ENCODE data around the gene GSTM2. TPM values are rescaled to one million over a fixed set of nuclear protein-coding genes. Genes with fewer than 3 reads are reported as not detected.
"Not testable (repeated sequence)": the region's sequence is repeated elsewhere in the genome, so short reads cannot be mapped to it uniquely, and the experiment has no call there.

Gene GSTM2
- total RNA-seq, 1 experiment from 2014 or later: 19.3 TPM

- peak; percentile 33 to 45 for DNase-seq (ENCODE audit: low read depth in 1 of 2, low spot score in 2 of 2)
- H3K9me3 ChIP-seq (replicated peaks): no peaks in the 10 kb centered on the region
- H3K27me3 ChIP-seq (replicated peaks): no peaks in the 10 kb centered on the region
- H3K36me3 ChIP-seq: no peaks in the 10 kb centered on the region
- no peak overlapping the region for H3K27ac ChIP-seq
- H3K4me1 ChIP-seq (replicated peaks): peaks cover 9% of the 10 kb centered on the region
- H3K4me3 ChIP-seq: peak overlapping the region; percentile 25
These were observed 18.4 kb upstream of the GSTM2 start for GRCh38 chr1:109649491-109649914.

GRCh38 chr1:109650609-109651008 is 17.2 kb upstream of the GSTM2 start:
- no peak for DNase-seq (ENCODE audit: low read depth in 1 of 2, low spot score in 2 of 2)
- Histone ChIP-seq H3K9me3 (replicated peaks) (no peaks in the 10 kb centered on the region), H3K27ac (no peak overlapping the region), H3K27me3 (replicated peaks) (no peaks in the 10 kb centered on the region), H3K36me3 (no peaks in the 10 kb centered on the region), H3K4me1 (replicated peaks) (peaks cover 11% of the 10 kb centered on the region), H3K4me3 (no peak overlapping the region)

- no peak for DNase-seq (ENCODE audit: low read depth in 1 of 2, low spot score in 2 of 2)
- Histone ChIP-seq H3K36me3 (no peaks in the 10 kb centered on the region), H3K4me1 (replicated peaks) (peaks cover 19% of the 10 kb centered on the region), H3K27me3 (replicated peaks) (no peaks in the 10 kb centered on the region), H3K27ac (no peak overlapping the region), H3K9me3 (replicated peaks) (no peaks in the 10 kb centered on the region), H3K4me3 (no peak overlapping the region)
These were observed 15.5 kb upstream of the GSTM2 start for GRCh38 chr1:109652402-109652801.

GRCh38 chr1:109653306-109653705 is 14.6 kb upstream of the GSTM2 start:
- Histone ChIP-seq H3K27ac (no peak overlapping the region), H3K4me3 (no peak overlapping the region), H3K27me3 (replicated peaks) (no peaks in the 10 kb centered on the region), H3K36me3 (no peaks in the 10 kb centered on the region; the same call in 1 of the 2 replicates), H3K4me1 (replicated peaks) (peaks cover 19% of the 10 kb centered on the region), H3K9me3 (replicated peaks) (no peaks in the 10 kb centered on the region)
- no peak for DNase-seq (ENCODE audit: low read depth in 1 of 2, low spot score in 2 of 2)

GRCh38 chr1:109654519-109654918 is 13.3 kb upstream of the GSTM2 start:
- H3K27ac ChIP-seq: no peak overlapping the region
- H3K36me3 ChIP-seq: no peaks in the 10 kb centered on the region; the same call in 1 of the 2 replicates
- no peaks in the 10 kb centered on the region for H3K9me3 ChIP-seq (replicated peaks)
- DNase-seq (ENCODE audit: low read depth in 1 of 2, low spot score in 2 of 2): no peak
- H3K4me1 ChIP-seq (replicated peaks): peaks cover 19% of the 10 kb centered on the region
- no peak overlapping the region for H3K4me3 ChIP-seq
- no peaks in the 10 kb centered on the region for H3K27me3 ChIP-seq (replicated peaks)

GRCh38 chr1:109655615-109656519 is 12.0 kb upstream of the GSTM2 start, which contains the start of gene GSTM4:
Gene GSTM4, plus strand, starts transcription at chr1:109656099. Its CDS starts 291 bp downstream, at chr1:109656390.
- no peaks in the 10 kb centered on the region for H3K27me3 ChIP-seq (replicated peaks)
- peaks cover 16% of the 10 kb centered on the region for H3K4me1 ChIP-seq (replicated peaks)
- H3K27ac ChIP-seq: peak within 1 kb of the TSS; percentile 52
- no peaks in the 10 kb centered on the region for H3K9me3 ChIP-seq (replicated peaks)
- peak; percentile 87 for DNase-seq (ENCODE audit: low read depth in 1 of 2, low spot score in 2 of 2)
- peaks cover 6% of the 10 kb centered on the region; the same call in 1 of the 2 replicates for H3K36me3 ChIP-seq
- H3K4me3 ChIP-seq: peak within 1 kb of the TSS; percentile 70

- H3K27me3 ChIP-seq (replicated peaks): no peaks in the 10 kb centered on the region
- DNase-seq (ENCODE audit: low read depth in 1 of 2, low spot score in 2 of 2): no peak
- no peaks in the 10 kb centered on the region for H3K9me3 ChIP-seq (replicated peaks)
- H3K4me1 ChIP-seq (replicated peaks): peaks cover 16% of the 10 kb centered on the region
- no peak overlapping the region for H3K27ac ChIP-seq
- peaks cover 6% of the 10 kb centered on the region; the same call in 1 of the 2 replicates for H3K36me3 ChIP-seq
- H3K4me3 ChIP-seq: no peak overlapping the region
These were observed 10.5 kb upstream of the GSTM2 start for GRCh38 chr1:109657395-109657794.

GRCh38 chr1:109657970-109658369 is 9.9 kb upstream of the GSTM2 start:
- peaks cover 6% of the 10 kb centered on the region; the same call in 1 of the 2 replicates for H3K36me3 ChIP-seq
- peaks cover 16% of the 10 kb centered on the region for H3K4me1 ChIP-seq (replicated peaks)
- H3K4me3 ChIP-seq: no peak overlapping the region
- DNase-seq (ENCODE audit: low read depth in 1 of 2, low spot score in 2 of 2): no peak
- H3K9me3 ChIP-seq (replicated peaks): no peaks in the 10 kb centered on the region
- H3K27ac ChIP-seq: no peak overlapping the region
- no peaks in the 10 kb centered on the region for H3K27me3 ChIP-seq (replicated peaks)

- peaks cover 6% of the 10 kb centered on the region; the same call in 1 of the 2 replicates for H3K36me3 ChIP-seq
- no peaks in the 10 kb centered on the region for H3K27me3 ChIP-seq (replicated peaks)
- no peak overlapping the region for H3K27ac ChIP-seq
- H3K4me1 ChIP-seq (replicated peaks): peaks cover 17% of the 10 kb centered on the region
- DNase-seq (ENCODE audit: low read depth in 1 of 2, low spot score in 2 of 2): no peak
- H3K4me3 ChIP-seq: no peak overlapping the region
- no peaks in the 10 kb centered on the region for H3K9me3 ChIP-seq (replicated peaks)
These were observed 9.3 kb upstream of the GSTM2 start for GRCh38 chr1:109658533-109659042.

- H3K27me3 ChIP-seq (replicated peaks): no peaks in the 10 kb centered on the region
- no peaks in the 10 kb centered on the region for H3K9me3 ChIP-seq (replicated peaks)
- H3K27ac ChIP-seq: no peak overlapping the region
- peaks cover 21% of the 10 kb centered on the region for H3K4me1 ChIP-seq (replicated peaks)
- no peak overlapping the region for H3K4me3 ChIP-seq
- H3K36me3 ChIP-seq: peaks cover 6% of the 10 kb centered on the region; the same call in 1 of the 2 replicates
- DNase-seq (ENCODE audit: low read depth in 1 of 2, low spot score in 2 of 2): no peak
These were observed 8.7 kb upstream of the GSTM2 start for GRCh38 chr1:109659145-109659544.

- Histone ChIP-seq H3K4me3 (no peak overlapping the region), H3K4me1 (replicated peaks) (peaks cover 17% of the 10 kb centered on the region), H3K27ac (no peak overlapping the region), H3K27me3 (replicated peaks) (no peaks in the 10 kb centered on the region), H3K36me3 (peaks cover 6% of the 10 kb centered on the region; the same call in 1 of the 2 replicates), H3K9me3 (replicated peaks) (no peaks in the 10 kb centered on the region)
- no peak for DNase-seq (ENCODE audit: low read depth in 1 of 2, low spot score in 2 of 2)
These were observed 7.7 kb upstream of the GSTM2 start for GRCh38 chr1:109659997-109660690.

GRCh38 chr1:109660691-109661026 is 7.2 kb upstream of the GSTM2 start:
- H3K27ac ChIP-seq; H3K9me3 ChIP-seq (replicated peaks); H3K27me3 ChIP-seq (replicated peaks); H3K36me3 ChIP-seq; H3K4me3 ChIP-seq; DNase-seq (ENCODE audit: low read depth in 1 of 2, low spot score in 2 of 2): not testable (repeated sequence)
- H3K4me1 ChIP-seq (replicated peaks): peaks cover 12% of the 10 kb centered on the region

GRCh38 chr1:109661391-109661790 is 6.5 kb upstream of the GSTM2 start:
- Histone ChIP-seq H3K36me3 (peaks cover 6% of the 10 kb centered on the region; the same call in 1 of the 2 replicates), H3K27me3 (replicated peaks) (no peaks in the 10 kb centered on the region), H3K9me3 (replicated peaks) (no peaks in the 10 kb centered on the region), H3K27ac (no peak overlapping the region), H3K4me3 (no peak overlapping the region), H3K4me1 (replicated peaks) (peaks cover 8% of the 10 kb centered on the region)
- no peak for DNase-seq (ENCODE audit: low read depth in 1 of 2, low spot score in 2 of 2)

- peaks cover 14% of the 10 kb centered on the region for H3K4me1 ChIP-seq (replicated peaks)
- H3K27ac ChIP-seq: no peak overlapping the region
- no peaks in the 10 kb centered on the region for H3K27me3 ChIP-seq (replicated peaks)
- H3K4me3 ChIP-seq: no peak overlapping the region
- DNase-seq (ENCODE audit: low read depth in 1 of 2, low spot score in 2 of 2): no peak
- H3K9me3 ChIP-seq (replicated peaks): no peaks in the 10 kb centered on the region
- H3K36me3 ChIP-seq: 0 out of 2 replicates have a peak, but pooled peaks cover 6% of the 10 kb centered on the region
These were observed 3.2 kb upstream of the GSTM2 start for GRCh38 chr1:109664671-109665070.

Data from SJSA1 (cell line).